GM19023 (cell line): ENCODE measurements around the gene EXOC4.
"Not testable (repeated sequence)": the region's sequence is repeated elsewhere in the genome, so short reads cannot be mapped to it uniquely, and the experiment has no call there.

Source experiments
- ATAC-seq: cut with Tn5 transposase; IDR thresholded peaks from one replicate; pipeline ENCODE4 v1.9.1; 2021; ENCODE audit warnings: mild to moderate bottlenecking, moderate library complexity; ENCODE audit not compliant: unreplicated experiment

Gene EXOC4

GRCh38 chr7:133904776-133905175, 651.9 kb downstream of the EXOC4 start:
- ATAC-seq = no peak

GRCh38 chr7:133906553-133906952, 653.7 kb downstream of the EXOC4 start:
- not testable (repeated sequence) for ATAC-seq

DNA sequence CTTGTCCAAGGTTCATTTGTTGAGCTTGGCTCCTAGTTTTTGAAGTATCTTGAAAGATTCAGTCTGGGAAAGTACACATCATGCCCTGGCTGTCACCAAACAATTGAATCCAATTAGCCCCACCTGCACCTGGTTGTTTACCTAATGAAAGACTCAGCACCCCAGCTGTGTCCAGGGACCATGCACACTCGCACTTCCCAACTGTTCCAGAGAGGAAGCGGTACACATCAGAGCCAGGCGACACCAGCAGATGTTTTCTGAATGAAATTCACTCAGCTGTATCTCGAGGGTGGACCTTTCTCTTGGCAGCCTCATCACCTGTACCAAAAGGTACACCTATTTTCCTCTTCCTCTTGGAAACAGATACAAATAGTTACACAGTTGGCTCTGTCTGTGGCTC, 657.9 kb downstream of the EXOC4 start:
- no peak for ATAC-seq

- ATAC-seq = no peak
Measured at GRCh38 chr7:133911724-133912123, 658.8 kb downstream of the EXOC4 start.

- ATAC-seq = no peak
Measured at GRCh38 chr7:133912916-133913697, 660.2 kb downstream of the EXOC4 start.

GRCh38 chr7:133916621-133917020, 663.7 kb downstream of the EXOC4 start:
- no peak for ATAC-seq

DNA sequence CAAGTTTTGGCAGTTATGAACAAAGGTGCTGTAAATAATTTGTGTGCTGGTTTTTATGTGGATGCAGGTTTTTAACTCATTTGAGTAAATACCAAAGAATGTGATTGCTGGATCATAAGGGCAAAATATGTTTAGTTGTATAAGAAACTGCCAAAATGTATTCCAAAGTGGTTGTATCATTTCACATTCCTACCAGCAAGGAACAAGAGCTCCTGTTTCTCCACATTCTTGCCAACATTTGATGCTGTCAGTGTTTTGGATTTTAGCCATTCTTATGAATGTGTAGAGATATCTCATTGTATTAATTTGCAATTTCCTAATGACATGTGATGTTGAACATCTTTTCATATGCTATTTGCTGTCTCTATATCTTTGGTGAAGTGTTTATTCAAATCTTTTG, 666.9 kb downstream of the EXOC4 start:
- ATAC-seq = no peak

GRCh38 chr7:133921635-133922182, 668.8 kb downstream of the EXOC4 start:
- ATAC-seq = no peak

DNA sequence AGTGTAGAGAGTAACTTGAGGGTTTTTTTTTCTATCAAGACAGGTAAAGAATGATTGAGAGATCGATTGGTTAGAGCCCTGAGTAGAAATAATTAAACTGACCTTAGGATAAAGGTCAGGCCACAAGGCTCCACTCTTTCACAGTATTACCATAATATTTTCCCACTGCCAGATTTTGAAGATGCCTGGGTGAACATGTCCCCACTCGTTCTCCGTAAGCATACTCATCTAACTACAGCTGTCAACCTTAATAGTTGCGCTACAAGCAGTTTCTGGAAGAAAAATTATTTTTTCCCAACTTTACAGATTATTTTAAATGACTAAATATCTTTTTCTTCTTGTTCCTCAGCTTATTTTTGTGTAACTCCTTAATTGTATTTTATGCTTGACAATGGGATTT, 671.1 kb downstream of the EXOC4 start:
- ATAC-seq = no peak

- no peak for ATAC-seq
Measured at GRCh38 chr7:133931053-133931452, 678.2 kb downstream of the EXOC4 start.

- no peak for ATAC-seq
Measured at GRCh38 chr7:133932591-133932990, 679.7 kb downstream of the EXOC4 start.

GRCh38 chr7:133934262-133934976, 681.5 kb downstream of the EXOC4 start:
- no peak for ATAC-seq

DNA sequence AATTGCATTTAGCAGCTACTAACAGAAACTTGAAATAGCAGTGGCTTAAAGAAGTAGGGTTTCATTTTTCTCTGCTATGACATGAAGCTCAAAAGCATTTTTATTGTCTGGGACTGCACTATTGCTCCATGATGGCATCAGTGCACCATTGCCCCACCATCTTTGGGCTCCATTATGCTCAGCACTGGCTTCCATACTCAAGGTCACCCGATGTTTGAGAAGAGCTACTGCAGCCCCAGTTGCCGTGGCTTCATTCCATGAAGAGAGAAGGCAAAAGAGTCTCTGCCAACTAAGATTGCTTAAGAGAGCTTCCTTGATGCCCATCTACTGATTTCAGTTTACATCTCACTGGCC, 682.1 kb downstream of the EXOC4 start:
- ATAC-seq = no peak

- ATAC-seq = no peak
Measured at GRCh38 chr7:133936074-133936473, 683.2 kb downstream of the EXOC4 start.

DNA sequence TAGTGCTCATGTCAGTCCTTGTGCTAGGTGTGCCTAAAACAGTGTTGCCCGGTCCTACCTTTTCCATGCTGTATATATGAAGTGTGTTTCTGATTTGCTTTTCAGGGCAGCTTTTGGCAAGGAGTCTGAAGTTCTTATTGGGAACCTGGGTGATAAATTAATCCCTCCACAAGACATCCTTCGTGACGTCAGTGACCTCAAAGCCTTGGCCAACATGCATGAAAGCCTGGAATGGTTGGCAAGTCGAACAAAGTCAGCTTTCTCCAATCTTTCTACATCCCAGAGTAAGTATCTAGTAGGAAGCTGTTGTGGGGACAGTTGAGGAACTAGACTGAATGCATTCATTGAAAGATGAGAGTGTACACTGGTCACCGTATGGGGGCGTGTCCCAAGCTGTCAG, 684.9 kb downstream of the EXOC4 start:
- no peak for ATAC-seq

- no peak for ATAC-seq
Measured at GRCh38 chr7:133940368-133940767, 687.5 kb downstream of the EXOC4 start.

GRCh38 chr7:133941496-133941895, 688.6 kb downstream of the EXOC4 start:
- no peak for ATAC-seq

- ATAC-seq = no peak
Measured at GRCh38 chr7:133945497-133945896, 692.6 kb downstream of the EXOC4 start.

- ATAC-seq = no peak
Measured at GRCh38 chr7:133947458-133948254, 694.8 kb downstream of the EXOC4 start.

GRCh38 chr7:133948588-133948987, 695.7 kb downstream of the EXOC4 start:
- ATAC-seq = no peak

DNA sequence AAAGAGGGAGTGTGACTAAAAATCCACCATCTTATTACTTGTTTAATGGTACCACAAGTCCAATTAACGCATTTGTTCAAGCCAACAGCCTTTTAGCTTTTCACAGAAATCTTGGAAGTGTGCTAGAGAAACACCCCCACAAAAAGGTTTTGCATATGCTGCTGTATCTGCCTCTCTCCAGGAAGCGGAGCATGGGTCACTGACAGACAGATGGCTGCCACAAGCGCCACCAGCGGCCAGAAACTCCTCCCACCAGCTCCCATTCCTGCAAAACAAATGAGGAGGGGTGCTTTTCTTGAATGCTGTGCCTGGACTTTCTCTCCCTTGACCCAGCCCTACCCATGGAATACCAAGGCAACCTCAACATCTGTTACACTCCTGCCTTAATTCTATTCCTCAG, 698.0 kb downstream of the EXOC4 start:
- ATAC-seq = no peak
